Stimulated activated CD8-positive, alpha-beta memory T cell treated with anti-CD3 and anti-CD28 coated beads, Interleukin-7, amount 100 ng/mL, for 24 hours (primary cell): Measurements from ENCODE around the gene PRR35.

ENCODE experiments used
- DNase-seq: peaks from one replicate; pipeline ENCODE4 v3.0.0-alpha.2; 2020; ENCODE audit warnings: low read depth

PRR35 gene

DNA sequence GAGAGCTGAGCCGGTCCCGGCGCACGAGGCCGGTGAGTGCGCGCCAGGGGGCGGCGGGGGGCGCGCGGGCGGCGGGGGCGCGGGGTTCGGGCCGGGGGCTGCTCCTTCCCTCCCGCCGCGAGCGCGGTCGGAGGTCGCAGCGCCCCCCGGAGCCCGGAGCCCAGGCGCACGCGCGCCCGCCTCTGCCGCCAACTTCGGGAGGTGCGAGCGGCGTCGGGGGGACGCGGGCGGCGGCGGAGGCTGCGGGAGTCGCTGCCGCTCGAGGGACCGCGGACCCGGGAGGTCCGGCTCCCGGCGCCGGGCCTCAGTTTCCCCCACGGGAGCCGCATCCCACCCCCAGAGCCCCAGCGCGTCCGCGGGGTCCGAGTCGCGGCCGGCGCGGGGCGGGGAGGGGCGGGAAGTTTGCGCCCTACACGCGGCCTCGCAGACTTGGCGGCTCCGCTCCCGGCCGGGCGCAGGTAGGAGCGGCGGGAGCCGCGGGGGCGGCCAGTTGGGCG lies at the start of gene PRR35:
Gene PRR35 (plus strand): TSS at position 191 of the 497 bp plus-strand sequence. CDS start 2,901 bp downstream, outside the sequence.
- DNase-seq: no peak

DNA sequence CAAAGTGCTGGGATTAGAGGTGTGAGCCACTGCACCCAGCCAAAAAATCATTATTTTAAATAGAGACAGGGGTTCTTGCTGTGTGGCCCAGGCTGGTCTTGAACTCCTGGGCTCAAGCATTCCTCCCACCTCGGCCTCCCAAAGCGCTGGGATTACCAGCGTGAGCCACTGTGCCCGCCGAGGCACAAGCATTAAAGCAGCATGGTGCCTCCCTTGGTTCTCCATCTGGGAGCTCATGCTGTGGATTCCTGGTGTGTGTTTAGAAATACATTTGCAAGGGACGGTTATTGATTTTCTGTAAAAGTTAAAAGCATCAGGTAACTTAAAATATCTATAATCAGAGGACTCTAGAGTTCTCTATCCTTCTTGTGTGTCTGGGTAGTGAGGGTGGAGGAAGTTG lies 47.4 kb upstream of the PRR35 start:
- no peak for DNase-seq

DNA sequence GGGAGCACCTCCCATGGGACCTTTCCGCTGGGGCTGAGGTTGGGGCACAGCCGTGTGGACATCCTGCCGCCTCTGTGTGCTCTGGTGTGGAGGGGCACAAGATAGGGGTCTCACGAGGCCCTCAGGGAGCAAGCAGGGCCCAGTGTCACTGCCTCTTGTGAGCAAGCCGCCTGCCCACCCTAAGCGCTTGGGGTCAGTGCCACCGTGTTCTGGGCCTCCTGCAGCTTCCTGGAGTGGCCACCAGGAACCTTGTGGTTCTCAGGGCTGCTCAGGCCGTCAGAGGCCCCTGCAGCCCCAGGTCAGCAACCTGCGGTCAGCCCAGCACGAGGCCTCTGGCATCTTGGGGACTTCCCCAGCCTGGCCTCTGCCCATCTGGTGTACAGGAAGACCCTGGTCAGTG lies 46.2 kb upstream of the PRR35 start:
- DNase-seq: no peak

DNA sequence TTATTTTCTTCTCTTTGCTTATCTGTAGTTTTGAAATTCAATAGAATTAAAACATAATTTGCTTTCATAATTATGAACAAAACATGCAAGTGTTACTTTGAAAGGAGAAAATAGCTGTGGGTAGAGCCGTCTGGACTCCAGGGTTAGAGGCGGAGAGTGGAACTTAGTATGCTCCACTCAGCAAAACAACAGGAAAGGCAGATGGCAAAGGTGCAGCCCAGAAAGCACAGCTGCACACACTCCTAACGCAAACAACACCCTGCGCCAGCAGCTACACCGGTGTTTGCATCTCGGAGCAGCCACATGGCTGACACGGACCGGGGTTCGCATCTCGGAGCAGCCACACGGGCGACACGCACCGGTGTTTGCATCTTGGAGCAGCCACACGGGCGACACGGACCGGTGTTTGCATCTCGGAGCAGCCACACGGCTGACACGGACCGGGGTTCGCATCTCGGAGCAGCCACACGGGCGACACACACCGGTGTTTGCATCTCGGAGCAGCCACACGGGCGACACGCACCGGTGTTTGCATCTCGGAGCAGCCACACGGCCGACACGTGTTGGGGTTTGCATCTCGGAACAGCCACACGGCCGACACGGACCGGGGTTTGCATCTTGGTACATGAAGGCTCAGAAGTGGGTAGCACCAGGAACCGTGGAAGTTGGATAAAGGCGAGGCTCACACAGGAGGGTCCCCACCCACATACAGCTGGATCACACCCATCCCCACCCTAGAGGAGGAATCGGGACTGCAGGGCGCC lies 44.8 kb upstream of the PRR35 start:
- DNase-seq: no peak

DNA sequence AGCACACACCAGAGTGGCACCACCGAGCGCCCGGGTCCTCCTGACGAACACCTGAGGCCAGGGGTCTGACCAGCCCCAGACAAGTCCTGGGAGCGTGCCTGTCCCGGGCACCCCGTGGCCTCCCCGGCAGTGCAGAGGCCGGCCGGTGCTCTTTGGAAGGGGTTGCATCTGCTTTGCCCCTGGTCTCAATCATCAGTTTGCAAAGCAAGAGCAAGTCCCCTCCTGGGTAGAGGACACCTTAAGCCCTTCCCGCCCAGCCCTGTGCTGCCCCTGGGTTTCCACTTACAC lies 44.3 kb upstream of the PRR35 start:
- no peak for DNase-seq

DNA sequence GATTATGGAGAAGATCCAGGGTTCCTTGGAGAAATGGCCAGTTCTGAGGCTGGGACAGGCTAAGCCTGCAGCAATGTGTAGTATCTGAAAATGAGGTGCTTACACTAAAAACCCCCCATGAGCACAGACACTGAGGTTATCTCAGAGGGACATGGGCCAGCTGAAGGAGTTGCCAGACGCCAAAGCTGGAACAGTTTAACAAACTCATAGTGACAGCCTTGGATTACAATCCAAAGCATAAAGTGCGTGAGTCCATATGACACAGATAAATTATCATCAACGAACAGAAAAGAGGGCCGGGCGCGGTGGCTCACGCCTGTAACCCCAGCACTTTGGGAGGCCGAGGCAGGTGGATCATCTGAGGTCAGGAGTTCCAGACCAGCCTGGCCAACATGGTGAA lies 43.9 kb upstream of the PRR35 start:
- DNase-seq: no peak

DNA sequence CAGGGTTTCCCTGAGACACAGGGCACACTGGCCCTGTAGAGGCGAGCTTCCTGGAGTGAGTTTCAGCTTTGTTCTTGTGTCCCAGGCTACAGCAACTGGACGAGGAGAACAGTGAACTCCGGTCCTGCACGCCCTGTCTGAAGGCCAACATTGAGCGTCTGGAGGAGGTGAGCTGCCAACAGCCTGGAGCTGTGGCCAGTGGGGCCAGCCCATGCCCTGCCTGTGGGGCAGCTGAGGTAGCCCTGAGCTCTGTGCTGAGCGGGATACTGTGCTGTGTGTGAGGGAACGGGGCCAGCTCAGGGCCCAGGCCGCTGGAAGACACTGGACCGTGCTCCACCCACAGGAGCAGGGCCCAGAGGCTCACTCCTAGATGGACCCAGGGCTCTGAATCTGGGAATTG lies 41.3 kb upstream of the PRR35 start:
- no peak for DNase-seq

DNA sequence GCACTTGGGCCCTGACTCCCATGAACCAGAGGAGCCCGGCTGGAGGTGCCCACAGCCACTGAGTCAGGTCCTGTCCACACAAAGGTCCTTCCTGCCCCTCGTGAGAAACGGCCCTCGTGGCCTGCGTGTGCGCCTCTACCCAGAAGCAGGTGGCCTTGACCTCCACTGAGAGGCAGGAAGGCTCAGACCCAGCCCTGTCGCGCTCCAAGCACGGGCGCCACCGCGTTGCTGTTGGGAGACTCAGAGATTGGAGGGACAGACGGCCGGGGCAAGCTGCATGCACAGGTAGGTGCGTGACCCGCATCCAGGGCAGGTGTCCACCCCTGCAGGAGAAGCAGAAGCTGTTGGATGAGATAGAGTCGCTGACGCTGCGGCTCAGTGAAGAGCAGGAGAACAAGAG lies 40.8 kb upstream of the PRR35 start:
- DNase-seq: no peak

DNA sequence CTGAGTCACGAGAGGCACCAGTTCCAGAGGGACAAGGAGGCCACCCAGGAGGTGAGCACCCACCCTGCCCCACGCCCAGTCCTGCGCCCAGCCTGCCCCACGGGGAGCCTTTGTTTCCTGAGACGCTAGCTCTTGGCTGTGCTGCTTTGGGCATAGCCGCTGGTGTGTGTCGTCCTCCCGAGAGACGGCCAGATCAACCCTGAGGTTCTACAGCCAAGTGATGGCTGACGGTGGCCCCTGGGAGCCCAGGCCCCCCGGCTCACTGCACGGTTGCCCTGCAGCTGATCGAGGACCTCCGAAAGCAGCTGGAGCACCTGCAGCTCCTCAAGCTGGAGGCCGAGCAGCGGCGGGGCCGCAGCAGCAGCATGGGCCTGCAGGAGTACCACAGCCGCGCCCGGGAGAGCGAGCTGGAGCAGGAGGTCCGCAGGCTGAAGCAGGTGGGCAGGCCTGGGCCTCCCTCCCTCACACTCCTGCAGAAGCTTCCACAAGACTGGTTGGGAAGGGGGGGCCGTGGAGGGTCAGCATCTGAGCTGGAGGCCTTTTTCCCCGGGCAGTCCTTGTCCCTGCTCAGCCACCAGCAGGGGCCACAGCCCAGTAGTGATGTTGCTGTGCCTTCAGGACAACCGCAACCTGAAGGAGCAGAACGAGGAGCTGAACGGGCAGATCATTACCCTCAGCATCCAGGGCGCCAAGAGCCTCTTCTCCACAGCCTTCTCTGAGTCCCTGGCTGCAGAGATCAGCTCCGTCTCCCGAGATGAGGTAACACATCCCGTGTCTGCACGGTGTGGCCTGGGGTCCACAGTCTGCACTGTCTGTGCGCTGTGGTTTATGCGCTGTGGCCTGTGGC lies 40.1 kb upstream of the PRR35 start:
- DNase-seq: no peak

DNA sequence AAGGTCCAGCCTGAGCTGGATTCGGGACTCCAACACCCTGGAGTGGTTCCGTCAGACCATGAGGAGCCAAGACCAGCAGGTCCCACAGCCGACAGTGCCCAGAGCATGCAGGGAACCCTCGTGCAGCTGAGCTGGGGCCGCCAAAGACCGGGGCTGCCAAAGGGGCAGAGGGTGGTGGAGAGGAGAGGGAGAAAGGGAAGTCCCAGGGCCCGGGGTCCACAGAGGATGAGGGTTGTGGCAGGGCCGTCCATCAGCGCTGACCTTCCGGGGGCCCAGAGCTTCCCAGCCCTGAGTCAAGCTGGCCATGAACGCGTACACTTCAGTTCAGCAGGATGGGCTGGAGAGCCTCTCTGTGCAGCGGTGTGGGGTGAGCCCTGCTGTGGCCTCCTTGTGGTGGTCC lies 39.3 kb upstream of the PRR35 start:
- DNase-seq: no peak

DNA sequence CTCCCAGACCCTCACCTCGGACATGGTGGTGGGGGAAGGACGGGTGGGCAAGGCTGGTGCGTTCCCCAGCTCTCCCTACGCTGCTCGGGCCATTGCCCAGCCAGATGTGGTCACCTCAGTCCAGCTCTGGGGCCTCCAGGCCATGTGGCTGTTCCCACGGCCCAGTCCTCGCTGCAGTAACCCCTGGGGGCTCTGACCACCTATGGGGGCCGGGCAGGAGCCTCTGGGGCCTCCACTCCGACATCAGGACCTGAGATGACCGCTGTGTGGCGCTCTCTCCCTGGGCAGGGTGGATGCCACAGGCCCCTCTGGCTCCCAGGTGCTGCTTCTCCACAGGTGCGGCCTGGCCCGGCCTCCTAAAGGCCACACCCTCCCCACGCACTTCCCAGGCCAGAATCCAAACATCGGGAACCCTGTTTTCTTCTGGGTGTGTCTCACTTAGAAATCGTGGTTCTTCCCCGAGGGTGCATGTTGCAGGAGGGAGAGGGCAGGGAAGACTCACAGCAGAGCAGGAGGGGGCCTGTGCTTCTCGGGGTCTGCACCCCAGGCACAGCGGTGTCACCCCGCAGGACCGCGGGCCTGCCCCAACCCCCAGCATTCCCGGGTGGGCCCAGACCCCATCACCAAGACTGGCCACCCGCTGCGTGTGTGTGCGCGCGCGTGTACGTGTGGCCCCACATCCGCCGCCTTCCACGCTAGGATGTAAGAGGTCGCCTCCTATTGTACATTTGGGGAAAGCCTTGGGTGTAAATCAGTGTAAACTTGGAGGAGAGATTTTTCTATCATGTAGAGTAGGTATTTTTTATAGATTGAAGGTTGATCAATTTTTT lies 38.6 kb upstream of the PRR35 start:
- DNase-seq: no peak

DNA sequence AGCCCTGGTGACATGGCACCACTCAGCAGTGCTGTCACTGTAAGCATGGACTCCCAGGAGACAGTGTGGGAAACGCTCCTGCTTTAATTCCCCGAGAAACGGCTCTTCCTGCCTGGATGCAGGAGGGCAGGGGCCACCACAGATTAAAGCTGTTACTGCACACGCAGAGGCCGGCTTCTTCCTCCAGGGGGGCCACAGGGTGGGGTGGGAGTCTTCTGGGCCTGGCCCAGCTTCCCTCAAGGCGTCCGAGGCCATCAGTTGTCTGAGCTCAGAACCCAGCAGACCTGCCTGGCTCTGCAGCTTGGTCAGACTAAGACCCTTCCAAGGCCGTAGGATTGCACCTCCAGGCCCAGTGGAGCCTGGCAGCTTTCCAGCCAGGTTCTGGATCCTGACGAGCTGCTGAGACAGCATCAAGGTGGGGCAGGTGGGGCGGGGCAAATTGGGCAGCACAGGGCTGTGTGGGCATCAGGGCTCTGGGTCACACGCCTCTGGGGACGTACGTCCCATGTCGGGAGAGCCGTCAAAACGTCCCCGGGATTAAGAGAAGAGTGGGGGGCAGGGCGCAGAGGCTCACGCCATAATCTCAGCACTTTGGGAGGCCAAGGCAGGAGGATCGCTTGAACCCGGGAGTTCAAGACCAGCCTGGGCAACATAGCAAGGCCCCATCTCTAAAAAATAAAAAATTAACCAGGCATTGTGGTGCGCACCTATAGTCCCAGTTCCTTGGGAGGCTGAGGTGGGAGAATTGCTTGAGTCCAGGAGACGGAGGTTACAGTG lies 37.7 kb upstream of the PRR35 start:
- no peak for DNase-seq

DNA sequence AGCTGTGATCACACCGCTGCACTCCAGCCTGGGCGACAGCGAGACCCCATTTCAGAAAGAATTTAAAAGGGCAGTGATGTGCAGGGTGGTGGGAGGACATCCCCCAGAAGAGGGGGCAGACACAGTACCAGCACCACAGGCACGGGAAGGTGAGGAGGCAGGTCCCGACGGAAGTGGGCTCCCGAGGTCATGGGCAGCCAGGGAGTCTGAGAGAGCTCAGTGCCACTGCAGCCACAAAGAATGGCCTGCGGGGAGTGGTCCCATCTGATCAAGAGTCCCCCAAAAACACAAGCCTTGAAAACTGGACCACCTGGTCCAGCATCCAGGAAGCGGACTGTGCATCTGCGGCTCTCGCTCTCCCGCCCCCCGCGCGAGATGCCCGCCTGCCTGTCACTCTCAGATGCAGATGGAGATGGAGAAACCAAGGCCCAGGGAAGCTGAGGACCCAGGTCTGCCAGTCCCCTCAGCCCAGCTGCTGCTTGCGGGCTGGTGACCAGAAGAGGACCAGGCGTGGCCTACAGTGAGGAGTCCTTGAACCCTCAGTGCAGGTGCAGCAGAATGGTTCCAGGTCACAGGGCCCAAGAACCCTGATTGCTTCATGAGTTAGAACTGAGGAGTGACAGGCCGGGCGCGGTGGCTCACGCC lies 37.0 kb upstream of the PRR35 start:
- no peak for DNase-seq

DNA sequence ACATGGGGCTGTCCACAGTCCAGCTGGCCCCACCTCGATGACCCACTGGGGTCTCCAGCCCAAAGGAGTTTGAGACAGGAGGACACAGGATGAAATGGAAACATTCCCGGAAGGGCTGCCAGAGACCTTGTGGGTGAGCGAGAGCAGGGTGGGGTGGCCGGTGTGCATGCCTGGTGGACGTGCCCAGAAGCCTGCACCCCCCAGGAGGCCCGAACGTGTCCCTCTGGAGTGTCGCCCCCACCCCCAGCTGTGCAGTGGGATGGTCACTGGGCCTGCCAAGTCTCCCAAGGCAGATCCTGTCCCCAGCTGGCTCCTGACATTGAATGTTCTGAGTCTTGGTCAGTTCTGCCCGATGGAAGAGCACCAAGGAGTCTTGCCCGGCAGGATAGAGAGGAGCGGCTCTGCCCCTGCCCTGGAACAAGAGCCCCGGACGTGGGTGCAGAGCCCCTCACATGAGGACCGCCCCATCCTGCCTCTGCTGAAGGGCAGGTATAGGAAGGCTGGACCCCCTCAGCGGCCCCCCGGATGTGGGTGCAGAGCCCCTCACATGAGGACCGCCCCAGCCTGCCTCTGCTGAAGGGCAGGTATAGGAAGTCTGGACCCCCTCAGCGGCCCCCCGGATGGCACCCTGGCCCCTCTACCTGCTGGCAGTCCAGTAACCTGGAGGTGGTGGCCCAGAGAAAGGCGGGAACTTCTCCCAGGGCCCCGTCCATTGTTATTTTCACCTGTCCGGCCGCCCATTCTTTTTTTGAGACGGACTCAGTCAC lies 35.7 kb upstream of the PRR35 start:
- DNase-seq: no peak

DNA sequence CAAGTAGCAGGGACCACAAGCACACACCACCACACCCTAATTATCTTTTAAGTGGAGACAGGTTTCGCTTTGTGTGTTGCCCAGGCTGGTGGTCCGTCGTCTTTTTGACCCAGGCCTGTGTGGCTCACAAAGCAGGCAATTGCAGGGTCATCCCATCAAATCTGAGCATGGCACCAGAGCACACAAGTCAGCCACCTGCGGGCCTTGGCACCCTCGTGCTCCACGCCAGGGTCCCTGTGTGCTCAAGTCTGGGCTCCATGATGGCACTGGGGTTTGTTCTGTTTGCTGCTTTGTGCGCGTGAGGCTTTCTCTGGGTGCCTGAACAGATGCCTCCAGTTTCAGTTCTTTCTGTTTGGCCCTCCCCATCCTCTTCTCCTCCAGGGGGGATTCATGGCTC lies 35.1 kb upstream of the PRR35 start:
- no peak for DNase-seq

DNA sequence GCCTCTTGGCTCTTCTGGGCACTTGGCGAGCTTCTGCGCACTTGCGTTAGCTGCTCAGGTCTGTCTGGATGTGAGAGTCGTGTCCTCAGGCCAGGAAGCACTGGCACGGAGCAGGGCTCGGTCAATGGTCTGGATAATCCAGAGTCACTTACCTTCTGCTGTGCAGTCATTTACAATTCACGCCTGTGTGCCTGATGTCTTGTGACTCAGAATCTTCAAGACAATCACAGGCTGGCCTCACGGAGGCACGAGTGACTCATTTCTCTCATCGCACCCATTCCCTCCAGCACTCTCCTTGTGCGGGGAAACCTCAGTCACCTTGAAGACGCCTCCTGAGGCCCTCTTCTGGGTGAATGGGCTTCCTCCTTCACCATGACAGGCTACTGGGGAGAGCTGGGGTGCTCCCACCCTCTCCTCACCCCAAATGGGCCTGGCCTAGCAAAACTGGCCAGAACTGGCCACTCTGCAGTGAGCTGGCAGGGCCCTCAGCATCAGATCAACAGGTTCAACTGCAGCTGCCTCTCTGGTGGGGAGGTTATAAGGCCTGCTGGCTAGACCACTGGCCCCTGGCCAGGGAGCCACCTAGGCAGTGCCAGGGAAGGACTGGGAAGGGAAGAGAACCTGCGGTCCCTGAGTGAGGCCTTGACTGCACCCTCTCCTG lies 34.5 kb upstream of the PRR35 start:
- DNase-seq: peak; percentile 55

DNA sequence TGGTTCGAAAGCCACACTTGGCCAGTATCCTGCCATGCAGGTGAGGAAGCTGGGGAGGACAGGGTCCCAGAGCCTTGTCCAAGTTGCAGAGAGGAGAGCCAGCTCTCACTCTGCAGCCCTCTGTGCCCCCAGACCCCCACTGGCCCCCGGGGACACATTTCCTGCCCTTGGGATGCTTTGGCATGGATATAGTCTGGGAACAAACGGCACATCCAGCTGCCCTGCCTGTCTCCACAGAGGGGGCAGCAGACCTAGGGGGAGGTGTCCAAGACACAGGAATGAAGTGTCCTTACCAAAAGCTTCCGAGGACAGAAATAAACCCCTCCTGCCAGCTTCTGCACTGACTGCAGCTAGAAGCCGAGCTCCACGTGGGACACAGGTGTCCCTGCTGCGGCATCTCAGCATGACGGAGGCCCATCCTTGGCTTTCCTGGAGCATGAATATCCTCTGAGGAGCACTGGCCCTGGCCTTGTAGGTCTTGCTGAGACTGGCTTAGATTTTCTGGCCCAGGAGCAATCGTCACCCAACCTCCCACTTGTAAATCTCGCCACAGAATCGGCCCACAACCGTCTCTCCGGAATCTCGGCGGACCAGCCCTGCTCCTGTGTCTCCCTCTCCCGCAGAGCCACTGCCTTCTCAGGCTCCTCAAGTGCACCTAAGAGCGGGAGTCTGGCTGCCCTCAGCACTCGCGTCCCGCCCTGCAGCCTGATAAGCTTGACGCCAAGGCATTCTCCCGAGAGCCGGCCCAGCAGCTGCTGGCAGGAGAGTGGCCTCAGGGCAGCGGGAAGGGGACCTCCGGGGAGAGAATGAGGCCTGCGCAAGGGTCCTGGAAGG lies 33.8 kb upstream of the PRR35 start:
- no peak for DNase-seq

DNA sequence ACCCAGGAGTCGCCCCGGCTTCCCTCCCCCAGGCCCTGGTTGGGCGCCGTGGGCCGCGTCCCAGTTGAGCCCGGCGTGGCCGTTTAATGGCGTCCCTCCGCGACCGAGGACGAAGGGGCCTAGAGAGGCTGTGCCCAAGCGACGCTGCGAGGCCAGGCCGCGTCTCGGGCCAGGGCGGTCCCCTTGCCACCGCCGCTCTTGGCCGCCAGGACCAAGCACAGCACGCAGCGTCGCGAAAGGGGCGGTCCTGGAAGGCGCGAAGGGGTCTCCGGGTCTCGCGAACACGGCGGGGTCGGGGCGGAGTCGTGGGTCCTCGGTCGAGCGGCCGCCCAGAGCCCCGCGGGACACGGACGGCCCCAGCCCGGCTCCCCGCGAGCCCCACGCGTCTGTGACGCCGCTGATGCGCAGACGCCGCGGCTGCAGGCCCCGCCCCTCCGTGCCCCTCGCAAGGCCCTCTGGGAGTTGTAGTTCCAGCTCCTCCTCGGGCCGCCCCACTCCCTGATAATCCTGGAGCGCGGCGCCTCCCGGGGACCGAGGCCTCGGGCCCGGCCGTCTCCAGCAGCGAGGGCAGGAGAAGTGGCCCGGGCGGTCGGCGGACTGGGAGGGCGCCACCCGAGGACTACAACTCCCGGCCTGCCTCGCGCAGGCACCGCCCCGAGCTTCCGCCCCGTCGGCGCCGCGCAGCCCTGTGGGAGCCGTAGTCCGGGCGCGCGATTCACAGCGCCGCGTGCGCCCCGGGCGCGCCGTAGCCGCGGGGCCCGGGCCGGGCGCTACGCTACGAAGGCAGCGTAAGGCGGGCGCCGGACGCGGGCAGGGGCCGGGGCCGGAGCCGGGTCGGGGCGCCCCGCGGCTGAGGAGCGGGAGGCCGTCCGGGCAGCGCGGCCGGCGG lies 32.9 kb upstream of the PRR35 start, which contains the start of gene CAPN15:
Gene CAPN15 (plus strand): TSS at position 698 of the 889 bp plus-strand sequence. CDS start 19,127 bp downstream, outside the sequence.
- DNase-seq: peak; percentile 61
